ENCODE results near the gene PPHLN1.

The PPHLN1 gene

GRCh38 chr12:42410340-42410739 is 84.4 kb downstream of the PPHLN1 start:
- no peaks in the 10 kb centered on the region for H3K9me3 ChIP-seq (ENCODE audit: control insufficient read depth, insufficient read depth, low read depth, low read length)
- peaks cover 7% of the 10 kb centered on the region; the same call in 1 of the 2 replicates for H3K36me3 ChIP-seq (ENCODE audit: control insufficient read depth, insufficient read depth, low read length)
- H3K27me3 ChIP-seq (ENCODE audit: control insufficient read depth, insufficient read depth, low read length), result no peaks in the 10 kb centered on the region
- no peak overlapping the region for H3K9ac ChIP-seq (ENCODE audit: low read length)
- H3K4me3 ChIP-seq (ENCODE audit: low read depth, low read length), result no peak overlapping the region
- no peak overlapping the region for H3K27ac ChIP-seq (ENCODE audit: low read depth, low read length)
- H3K4me1 ChIP-seq (ENCODE audit: control insufficient read depth, insufficient read depth, low read length), result no peaks in the 10 kb centered on the region

- H3K36me3 ChIP-seq (ENCODE audit: control insufficient read depth, insufficient read depth, low read length), result no peaks in the 10 kb centered on the region
- H3K27me3 ChIP-seq (ENCODE audit: control insufficient read depth, insufficient read depth, low read length), result no peaks in the 10 kb centered on the region
- no peaks in the 10 kb centered on the region for H3K4me1 ChIP-seq (ENCODE audit: control insufficient read depth, insufficient read depth, low read length)
- no peaks in the 10 kb centered on the region for H3K9me3 ChIP-seq (ENCODE audit: control insufficient read depth, insufficient read depth, low read depth, low read length)
- H3K9ac ChIP-seq (ENCODE audit: low read length), result no peak overlapping the region
- no peak overlapping the region for H3K4me3 ChIP-seq (ENCODE audit: low read depth, low read length)
- no peak overlapping the region for H3K27ac ChIP-seq (ENCODE audit: low read depth, low read length)
Observed at GRCh38 chr12:42420395-42420794, 94.4 kb downstream of the PPHLN1 start.

GRCh38 chr12:42421844-42422779 is 96.1 kb downstream of the PPHLN1 start:
- Histone ChIP-seq H3K4me3 (ENCODE audit: low read depth, low read length) (no peak overlapping the region), H3K9me3 (ENCODE audit: control insufficient read depth, insufficient read depth, low read depth, low read length) (no peaks in the 10 kb centered on the region), H3K4me1 (ENCODE audit: control insufficient read depth, insufficient read depth, low read length) (peaks cover 11% of the 10 kb centered on the region), H3K27me3 (ENCODE audit: control insufficient read depth, insufficient read depth, low read length) (no peaks in the 10 kb centered on the region), H3K36me3 (ENCODE audit: control insufficient read depth, insufficient read depth, low read length) (no peaks in the 10 kb centered on the region), H3K9ac (ENCODE audit: low read length) (no peak overlapping the region), H3K27ac (ENCODE audit: low read depth, low read length) (no peak overlapping the region)

GRCh38 chr12:42422785-42423184 is 96.8 kb downstream of the PPHLN1 start:
- no peaks in the 10 kb centered on the region for H3K27me3 ChIP-seq (ENCODE audit: control insufficient read depth, insufficient read depth, low read length)
- no peak overlapping the region for H3K4me3 ChIP-seq (ENCODE audit: low read depth, low read length)
- peaks cover 11% of the 10 kb centered on the region for H3K4me1 ChIP-seq (ENCODE audit: control insufficient read depth, insufficient read depth, low read length)
- no peak overlapping the region for H3K9ac ChIP-seq (ENCODE audit: low read length)
- no peaks in the 10 kb centered on the region for H3K9me3 ChIP-seq (ENCODE audit: control insufficient read depth, insufficient read depth, low read depth, low read length)
- H3K27ac ChIP-seq (ENCODE audit: low read depth, low read length), result no peak overlapping the region
- H3K36me3 ChIP-seq (ENCODE audit: control insufficient read depth, insufficient read depth, low read length), result no peaks in the 10 kb centered on the region

- 0 out of 2 replicates have a peak overlapping the region, but pooled peaks have one; percentile 2 for H3K27ac ChIP-seq (ENCODE audit: low read depth, low read length)
- no peak overlapping the region for H3K4me3 ChIP-seq (ENCODE audit: low read depth, low read length)
- H3K9ac ChIP-seq (ENCODE audit: low read length), result no peak overlapping the region
- H3K27me3 ChIP-seq (ENCODE audit: control insufficient read depth, insufficient read depth, low read length), result no peaks in the 10 kb centered on the region
- peaks cover 11% of the 10 kb centered on the region for H3K4me1 ChIP-seq (ENCODE audit: control insufficient read depth, insufficient read depth, low read length)
- H3K9me3 ChIP-seq (ENCODE audit: control insufficient read depth, insufficient read depth, low read depth, low read length), result no peaks in the 10 kb centered on the region
- H3K36me3 ChIP-seq (ENCODE audit: control insufficient read depth, insufficient read depth, low read length), result peaks cover 6% of the 10 kb centered on the region
Observed at GRCh38 chr12:42426746-42427145, 100.8 kb downstream of the PPHLN1 start.

- Histone ChIP-seq H3K4me3 (ENCODE audit: low read depth, low read length) (no peak overlapping the region), H3K27ac (ENCODE audit: low read depth, low read length) (no peak overlapping the region)
Observed at GRCh38 chr12:42428850-42429249, 102.9 kb downstream of the PPHLN1 start.

GRCh38 chr12:42432517-42433140 is 106.7 kb downstream of the PPHLN1 start:
- Histone ChIP-seq H3K9ac (ENCODE audit: low read length) (no peak overlapping the region), H3K4me3 (ENCODE audit: low read depth, low read length) (no peak overlapping the region), H3K4me1 (ENCODE audit: control insufficient read depth, insufficient read depth, low read length) (no peaks in the 10 kb centered on the region), H3K9me3 (ENCODE audit: control insufficient read depth, insufficient read depth, low read depth, low read length) (no peaks in the 10 kb centered on the region), H3K36me3 (ENCODE audit: control insufficient read depth, insufficient read depth, low read length) (peaks cover 11% of the 10 kb centered on the region), H3K27ac (ENCODE audit: low read depth, low read length) (no peak overlapping the region), H3K27me3 (ENCODE audit: control insufficient read depth, insufficient read depth, low read length) (no peaks in the 10 kb centered on the region)

More at GRCh38 chr12:42428850-42429249, 102.9 kb downstream of the PPHLN1 start:
- peaks cover 11% of the 10 kb centered on the region for H3K4me1 ChIP-seq (ENCODE audit: control insufficient read depth, insufficient read depth, low read length)
- H3K36me3 ChIP-seq (ENCODE audit: control insufficient read depth, insufficient read depth, low read length), result peaks cover 11% of the 10 kb centered on the region
- H3K9ac ChIP-seq (ENCODE audit: low read length), result no peak overlapping the region
- H3K9me3 ChIP-seq (ENCODE audit: control insufficient read depth, insufficient read depth, low read depth, low read length), result no peaks in the 10 kb centered on the region
- no peaks in the 10 kb centered on the region for H3K27me3 ChIP-seq (ENCODE audit: control insufficient read depth, insufficient read depth, low read length)

- Histone ChIP-seq H3K27ac (ENCODE audit: low read depth, low read length) (no peak overlapping the region), H3K36me3 (ENCODE audit: control insufficient read depth, insufficient read depth, low read length) (peaks cover 24% of the 10 kb centered on the region), H3K9me3 (ENCODE audit: control insufficient read depth, insufficient read depth, low read depth, low read length) (peaks cover 8% of the 10 kb centered on the region; the same call in 1 of the 2 replicates), H3K4me1 (ENCODE audit: control insufficient read depth, insufficient read depth, low read length) (peaks cover 21% of the 10 kb centered on the region), H3K4me3 (ENCODE audit: low read depth, low read length) (no peak overlapping the region), H3K27me3 (ENCODE audit: control insufficient read depth, insufficient read depth, low read length) (no peaks in the 10 kb centered on the region), H3K9ac (ENCODE audit: low read length) (no peak overlapping the region)
Observed at GRCh38 chr12:42440608-42441007, 114.6 kb downstream of the PPHLN1 start.

- Histone ChIP-seq H3K27ac (ENCODE audit: low read depth, low read length) (no peak overlapping the region), H3K4me1 (ENCODE audit: control insufficient read depth, insufficient read depth, low read length) (peaks cover 35% of the 10 kb centered on the region), H3K9ac (ENCODE audit: low read length) (no peak overlapping the region), H3K27me3 (ENCODE audit: control insufficient read depth, insufficient read depth, low read length) (no peaks in the 10 kb centered on the region), H3K9me3 (ENCODE audit: control insufficient read depth, insufficient read depth, low read depth, low read length) (peaks cover 8% of the 10 kb centered on the region; the same call in 1 of the 2 replicates), H3K4me3 (ENCODE audit: low read depth, low read length) (no peak overlapping the region), H3K36me3 (ENCODE audit: control insufficient read depth, insufficient read depth, low read length) (peaks cover 28% of the 10 kb centered on the region)
Observed at GRCh38 chr12:42442311-42442759, 116.4 kb downstream of the PPHLN1 start.

GRCh38 chr12:42442888-42443287 is 116.9 kb downstream of the PPHLN1 start:
- Histone ChIP-seq H3K36me3 (ENCODE audit: control insufficient read depth, insufficient read depth, low read length) (peaks cover 28% of the 10 kb centered on the region), H3K9ac (ENCODE audit: low read length) (no peak overlapping the region), H3K4me3 (ENCODE audit: low read depth, low read length) (no peak overlapping the region)

More at GRCh38 chr12:42442888-42443287, 116.9 kb downstream of the PPHLN1 start:
- peaks cover 41% of the 10 kb centered on the region for H3K4me1 ChIP-seq (ENCODE audit: control insufficient read depth, insufficient read depth, low read length)
- H3K27ac ChIP-seq (ENCODE audit: low read depth, low read length), result no peak overlapping the region
- H3K27me3 ChIP-seq (ENCODE audit: control insufficient read depth, insufficient read depth, low read length), result no peaks in the 10 kb centered on the region
- H3K9me3 ChIP-seq (ENCODE audit: control insufficient read depth, insufficient read depth, low read depth, low read length), result peaks cover 8% of the 10 kb centered on the region; the same call in 1 of the 2 replicates

All from HUES6 (cell line).